ENCODE results near the gene HDAC9.

DNA sequence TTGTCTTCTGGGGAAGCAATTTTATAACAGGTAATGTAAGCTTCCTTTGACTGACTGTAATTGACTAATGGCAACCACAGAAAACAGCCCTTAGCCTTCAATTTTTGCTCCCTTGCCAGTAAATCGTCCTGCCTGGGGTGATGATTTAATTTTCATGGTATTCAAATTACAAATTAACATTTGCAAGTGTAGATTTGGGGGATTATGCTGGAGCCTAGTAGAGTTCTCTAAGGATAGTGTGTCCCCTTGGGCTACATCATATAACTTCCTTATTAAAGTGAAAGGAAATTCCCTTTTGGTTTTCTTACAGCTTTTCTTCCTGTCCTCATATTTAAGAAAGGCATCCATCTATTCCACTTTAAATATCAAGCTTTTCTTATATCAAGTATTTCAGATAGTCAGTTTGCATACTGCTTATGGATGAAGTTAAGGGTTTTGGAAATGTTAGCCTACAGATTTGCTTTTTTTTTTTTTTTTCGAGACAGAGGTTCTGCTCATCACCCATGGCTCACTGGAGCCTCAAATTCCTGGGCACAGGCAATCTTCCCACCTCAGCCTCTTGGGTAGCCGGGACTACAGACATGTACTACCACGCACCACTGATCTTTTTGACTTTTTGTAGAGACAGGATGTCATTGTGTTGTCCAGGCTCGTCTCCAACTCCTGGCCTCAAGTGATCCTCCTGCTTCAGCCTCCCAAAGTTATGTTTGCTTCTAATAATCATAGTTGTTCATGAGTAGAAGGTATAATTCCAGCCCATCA, 35.9 kb upstream of the HDAC9 start:
- TF ChIP-seq, protein P1, sequence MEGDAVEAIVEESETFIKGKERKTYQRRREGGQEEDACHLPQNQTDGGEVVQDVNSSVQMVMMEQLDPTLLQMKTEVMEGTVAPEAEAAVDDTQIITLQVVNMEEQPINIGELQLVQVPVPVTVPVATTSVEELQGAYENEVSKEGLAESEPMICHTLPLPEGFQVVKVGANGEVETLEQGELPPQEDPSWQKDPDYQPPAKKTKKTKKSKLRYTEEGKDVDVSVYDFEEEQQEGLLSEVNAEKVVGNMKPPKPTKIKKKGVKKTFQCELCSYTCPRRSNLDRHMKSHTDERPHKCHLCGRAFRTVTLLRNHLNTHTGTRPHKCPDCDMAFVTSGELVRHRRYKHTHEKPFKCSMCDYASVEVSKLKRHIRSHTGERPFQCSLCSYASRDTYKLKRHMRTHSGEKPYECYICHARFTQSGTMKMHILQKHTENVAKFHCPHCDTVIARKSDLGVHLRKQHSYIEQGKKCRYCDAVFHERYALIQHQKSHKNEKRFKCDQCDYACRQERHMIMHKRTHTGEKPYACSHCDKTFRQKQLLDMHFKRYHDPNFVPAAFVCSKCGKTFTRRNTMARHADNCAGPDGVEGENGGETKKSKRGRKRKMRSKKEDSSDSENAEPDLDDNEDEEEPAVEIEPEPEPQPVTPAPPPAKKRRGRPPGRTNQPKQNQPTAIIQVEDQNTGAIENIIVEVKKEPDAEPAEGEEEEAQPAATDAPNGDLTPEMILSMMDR (IDR thresholded peaks at IDR 0.05) = no peak
- no peak for TF ChIP-seq POLR2A (IDR thresholded peaks at IDR 0.05)
